Measurements from ENCODE around the gene ACTRT1. TPM values are rescaled to one million over a fixed set of nuclear protein-coding genes. Genes with fewer than 3 reads are reported as not detected.

Gene ACTRT1
- polyA plus RNA-seq (ENCODE audit: insufficient read depth in 1 of 5, insufficient read length in 5 of 5, low replicate concordance in 1 of 5) = not detected
- long read RNA-seq, donor 1 = 0 reads
- long read RNA-seq, donor 2 = 0 reads
- long read RNA-seq, donor 3 = 0 reads
- long read RNA-seq, donor 4 = 0 reads
- long read RNA-seq, donor 5 = 0 reads
- long read RNA-seq, donor 6 = 0 reads
- long read RNA-seq, donor 7 = 0 reads
- long read RNA-seq, donor 8 = 0 reads

GRCh38 chrX:128052303-128052702 is at the start of gene ACTRT1:
TSS of gene ACTRT1 (minus strand) at chrX:128052403. CDS start at chrX:128052206, 197 bp downstream.
- no peak for DNase-seq

GRCh38 chrX:128078545-128078944 is 26.3 kb upstream of the ACTRT1 start:
- no peak for DNase-seq

- DNase-seq = no peak
Observed at GRCh38 chrX:128057421-128057820, 5.2 kb upstream of the ACTRT1 start.

- DNase-seq = no peak
Observed at GRCh38 chrX:128051526-128051925, 677 bp downstream of the ACTRT1 start.

- no peak for DNase-seq
Observed at GRCh38 chrX:128035318-128035717, 16.9 kb downstream of the ACTRT1 start.

GRCh38 chrX:128021566-128021965 is 30.6 kb downstream of the ACTRT1 start:
- no peak for DNase-seq

- no peak for DNase-seq
Observed at GRCh38 chrX:128020701-128021100, 31.5 kb downstream of the ACTRT1 start.

GRCh38 chrX:128019218-128019617 is 33.0 kb downstream of the ACTRT1 start:
- DNase-seq = no peak

- no peak for DNase-seq
Observed at GRCh38 chrX:128012015-128012414, 40.2 kb downstream of the ACTRT1 start.

- DNase-seq = no peak
Observed at GRCh38 chrX:128007882-128008281, 44.3 kb downstream of the ACTRT1 start.

Measured in right lung (tissue), 10 donors.